Lung (tissue), 12 donors: ENCODE data around the gene SVOP. TPM values are rescaled to one million over a fixed set of nuclear protein-coding genes. Genes with fewer than 3 reads are reported as not detected.

Experiments used
- ATAC-seq: fragments of 200-7000 bp; cut with Tn5 transposase; one replicate; pipeline ENCODE4 v1.9.1; 2020; ENCODE audit warnings: moderate number of reproducible peaks; ENCODE audit not compliant: insufficient read depth, low FRiP score
- DNase-seq, 3 donors: peaks; one replicate each; pipeline ENCODE4 v3.0.0-alpha.2; 2013 to 2017
- H3K27ac ChIP-seq, 2 donors: one replicate each; pipeline ENCODE4 v1.5.1; 2013; ENCODE audit warnings: mild to moderate bottlenecking in 2 of 2, moderate library complexity in 2 of 2, control low read depth in 1 of 2, inconsistent platforms in 1 of 2, low read depth in 1 of 2, low read length in 1 of 2
- H3K27me3 ChIP-seq, 3 donors: one replicate each; pipeline ENCODE4 v1.5.1; 2013; ENCODE audit warnings: low read length in 2 of 3; ENCODE audit not compliant: control insufficient read depth in 3 of 3, insufficient read depth in 3 of 3
- H3K36me3 ChIP-seq, 4 donors: one replicate each; pipeline ENCODE4 v1.5.1; 2013; ENCODE audit warnings: low read length in 4 of 4, mild to moderate bottlenecking in 1 of 4, moderate library complexity in 1 of 4; ENCODE audit not compliant: control insufficient read depth in 4 of 4, insufficient read depth in 4 of 4
- H3K4me1 ChIP-seq, 5 donors: one replicate each; pipeline ENCODE4 v1.5.1; 2013; ENCODE audit warnings: low read length in 5 of 5, mild to moderate bottlenecking in 2 of 5, moderate library complexity in 1 of 5; ENCODE audit not compliant: control insufficient read depth in 5 of 5, insufficient read depth in 5 of 5
- H3K4me3 ChIP-seq: one replicate; pipeline ENCODE4 v1.5.1; 2013; ENCODE audit warnings: mild to moderate bottlenecking, control low read depth, moderate library complexity
- H3K9ac ChIP-seq, 2 donors: one replicate each; pipeline ENCODE4 v1.5.1; 2013; ENCODE audit warnings: low read length in 2 of 2, control low read depth in 1 of 2; ENCODE audit not compliant: insufficient read depth in 1 of 2
- H3K9me3 ChIP-seq, 4 donors: one replicate each; pipeline ENCODE4 v1.5.1; 2013; ENCODE audit warnings: low read length in 3 of 4, mild to moderate bottlenecking in 1 of 4, moderate library complexity in 1 of 4; ENCODE audit not compliant: control insufficient read depth in 4 of 4, insufficient read depth in 3 of 4
- CTCF ChIP-seq: IDR thresholded peaks from 2 replicates; pipeline ENCODE4 v1.5.1; 2012; ENCODE audit warnings: mild to moderate bottlenecking; ENCODE audit errors: control extremely low read depth, extremely low read depth
- WGBS, 2 donors: extraction: QIAGEN DNeasy Blood & Tissue Kit; methylation state at CpG; one replicate each; pipeline ENCODE4 v1.1.7; 2013; 5-methylcytosine and 5-hydroxymethylcytosine counted together
- polyA plus RNA-seq, 2 donors: library from polyadenylated mRNA; stranded (reverse); fragments of 200-250 nt; gene quantifications; one replicate each; pipeline ENCODE4 v1.2.1, GENCODE V29; 2013
- total RNA-seq, 2 donors: library from RNA; depleted of rRNA in 1 of 2; stranded (reverse); fragments of >200 nt in 1 of 2; gene quantifications; one replicate each; pipeline ENCODE4 v1.2.1, GENCODE V29; 2014 to 2021
- donor health status: control.
- donor health status: control.
- donor health status: Bipolar disorder and iron deficiency.
- donor health status: healthy.
- donor health status: DM: yes; HTN: yes; CAD: no.

SVOP gene
- total and polyA plus RNA-seq, 4 donors = 0.11 TPM; not detected in 3

GRCh38 chr12:108918206-108918605 is 102.7 kb downstream of the SVOP start:
- ATAC-seq (no peak), DNase-seq (no peak)
- no peak for TF ChIP-seq CTCF
- H3K9me3 ChIP-seq = peaks cover 0 to 3% (median 1%) of the 10 kb centered on the region in 4 donors
- WGBS, 2 donors = 74 to 76% methylated on average over 2 of the region's 2 CpGs
- peaks cover 0 to 9% (median 4%) of the 10 kb centered on the region in 5 donors for H3K4me1 ChIP-seq
- H3K27me3 ChIP-seq = no peaks in the 10 kb centered on the region
- no peak overlapping the region for H3K27ac ChIP-seq
- no peak overlapping the region for H3K9ac ChIP-seq
- no peak overlapping the region for H3K4me3 ChIP-seq
- H3K36me3 ChIP-seq = no peaks in the 10 kb centered on the region

GRCh38 chr12:108916336-108916735 is 104.5 kb downstream of the SVOP start:
- Histone ChIP-seq H3K9ac (no peak overlapping the region), H3K4me3 (no peak overlapping the region), H3K9me3 (peaks cover 0 to 3% (median 1%) of the 10 kb centered on the region in 4 donors), H3K4me1 (peaks cover 0 to 9% (median 4%) of the 10 kb centered on the region in 5 donors), H3K36me3 (no peaks in the 10 kb centered on the region), H3K27ac (no peak overlapping the region), H3K27me3 (no peaks in the 10 kb centered on the region)
- TF ChIP-seq CTCF = no peak
- DNase-seq (no peak), ATAC-seq (no peak)
- WGBS, 2 donors = 69 to 84% methylated on average over 5 of the region's 5 CpGs

GRCh38 chr12:108915632-108916133 is 105.2 kb downstream of the SVOP start:
- no peak overlapping the region for H3K9ac ChIP-seq
- peaks cover 0 to 9% (median 4%) of the 10 kb centered on the region in 5 donors for H3K4me1 ChIP-seq
- TF ChIP-seq CTCF = no peak
- WGBS, 2 donors = 81 to 85% methylated on average over 15 of the region's 15 CpGs
- no peak overlapping the region for H3K4me3 ChIP-seq
- H3K36me3 ChIP-seq = no peaks in the 10 kb centered on the region
- DNase-seq = no peak
- no peak overlapping the region for H3K27ac ChIP-seq
- no peak for ATAC-seq
- H3K9me3 ChIP-seq = peaks cover 0 to 3% (median 1%) of the 10 kb centered on the region in 4 donors
- no peaks in the 10 kb centered on the region for H3K27me3 ChIP-seq

- Histone ChIP-seq H3K9ac (no peak overlapping the region), H3K4me1 (peaks cover 0 to 9% (median 4%) of the 10 kb centered on the region in 5 donors), H3K36me3 (no peaks in the 10 kb centered on the region), H3K27me3 (no peaks in the 10 kb centered on the region), H3K9me3 (no peaks in the 10 kb centered on the region), H3K27ac (no peak overlapping the region), H3K4me3 (no peak overlapping the region)
- no peak for ATAC-seq
- WGBS, 2 donors = 12 to 27% methylated on average over 4 of the region's 4 CpGs
- peak; percentile 69 to 84 (median 83) for DNase-seq
- no peak for TF ChIP-seq CTCF
Measured at GRCh38 chr12:108914121-108914531, 106.7 kb downstream of the SVOP start.
